HG03439 (cell line): ENCODE measurements around the gene CSTF2T.

Experiments used
- ATAC-seq: cut with Tn5 transposase; IDR thresholded peaks from one replicate; pipeline ENCODE4 v1.9.1; 2021; ENCODE audit warnings: mild to moderate bottlenecking, moderate library complexity; ENCODE audit not compliant: unreplicated experiment

The CSTF2T gene

DNA sequence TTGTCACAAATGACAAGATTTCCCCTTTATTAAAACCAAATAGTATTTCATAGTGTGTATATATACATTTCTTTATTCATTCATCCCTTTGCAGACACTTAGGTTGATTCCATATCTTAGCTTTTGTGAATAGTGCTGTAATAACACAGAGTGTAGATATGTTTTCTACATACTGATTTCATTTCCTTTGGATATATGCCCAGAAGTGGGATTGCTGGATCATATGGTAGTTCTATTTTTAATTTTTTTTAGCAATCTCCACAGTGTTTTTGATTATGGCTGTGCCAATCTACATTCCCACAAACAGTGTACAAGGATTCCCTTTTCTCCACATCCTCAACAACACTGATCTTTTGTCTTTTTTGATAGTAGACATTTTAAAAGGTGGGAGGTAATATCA, 46.4 kb downstream of the CSTF2T start:
- no peak for ATAC-seq

DNA sequence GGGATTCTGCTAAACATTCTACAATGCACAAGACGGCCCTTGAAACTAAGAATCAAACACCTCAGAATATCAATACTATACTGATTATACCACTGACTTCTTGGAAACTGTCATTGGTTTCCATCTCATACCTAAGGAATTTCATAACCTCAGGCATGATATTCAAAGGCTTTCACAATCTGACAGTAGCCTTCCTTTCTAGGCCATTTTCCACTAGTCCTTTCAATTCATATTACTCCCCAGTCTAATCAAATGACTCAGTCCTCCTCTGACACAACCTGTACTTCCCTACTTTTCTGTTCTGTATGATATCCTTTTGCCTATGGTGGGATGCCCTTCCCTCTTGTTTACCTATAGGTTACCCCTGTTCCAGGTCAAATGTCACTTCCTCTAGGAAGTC, 48.3 kb downstream of the CSTF2T start:
- no peak for ATAC-seq

DNA sequence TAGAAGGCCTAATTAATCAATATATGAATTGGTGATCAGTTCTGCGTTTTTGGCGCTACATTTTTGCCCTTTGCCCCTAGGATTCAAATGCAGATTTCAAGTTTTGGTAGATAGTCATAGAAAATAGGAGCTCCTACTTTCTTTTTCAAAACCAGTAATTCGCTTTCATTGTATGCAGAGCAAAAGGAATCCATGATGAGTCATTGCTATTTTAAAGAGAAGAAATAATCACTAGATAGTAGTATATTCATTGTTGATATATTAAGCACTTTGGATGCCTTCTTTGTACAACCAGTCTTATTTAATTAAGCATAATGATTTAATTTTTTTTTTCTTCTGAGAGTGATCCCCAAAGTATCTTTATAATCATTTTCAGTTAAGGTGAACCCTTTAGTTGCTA, 50.3 kb downstream of the CSTF2T start:
- no peak for ATAC-seq
